H1 (cell line): Measurements from ENCODE around the gene RGS3.

ENCODE experiments used
- EP300 ChIP-seq, 2 experiments: IDR thresholded peaks; 1 replicate in 1 of 2; 2 replicates in 1 of 2; pipeline ENCODE4 v1.6.1; 2011 to 2012; ENCODE audit warnings: low read depth in 2 of 2, low read length in 2 of 2, mild to moderate bottlenecking in 2 of 2, borderline replicate concordance in 1 of 2, inconsistent platforms in 1 of 2, moderate library complexity in 1 of 2
- GABPA ChIP-seq: IDR thresholded peaks from 2 replicates; pipeline ENCODE4 v1.6.1; 2011; ENCODE audit warnings: mild to moderate bottlenecking, low read length, moderate library complexity, borderline replicate concordance; ENCODE audit not compliant: insufficient read depth
- POLR2A ChIP-seq, 2 experiments: IDR thresholded peaks; 1 replicate in 1 of 2; 2 replicates in 1 of 2; pipeline ENCODE4 v1.6.1; 2011; ENCODE audit warnings: low read depth in 2 of 2, low read length in 2 of 2, mild to moderate bottlenecking in 2 of 2; ENCODE audit errors: control extremely low read depth in 1 of 2
- POLR2AphosphoS5 ChIP-seq: IDR thresholded peaks from 2 replicates; pipeline ENCODE4 v1.6.1; 2011; ENCODE audit warnings: low read depth, low read length
- SP1 ChIP-seq: IDR thresholded peaks from 2 replicates; pipeline ENCODE4 v1.6.1; 2011; ENCODE audit warnings: low read depth, low read length
- SRF ChIP-seq: IDR thresholded peaks from 2 replicates; pipeline ENCODE4 v1.6.1; 2011; ENCODE audit warnings: mild to moderate bottlenecking, low read depth, low read length, moderate library complexity
- ZNF274 ChIP-seq: IDR thresholded peaks from 2 replicates; pipeline ENCODE4 v1.7.0; 2012; ENCODE audit warnings: low read length, borderline replicate concordance; ENCODE audit errors: extremely low read depth
- TF ChIP-seq, protein P1 (sequence below), 3 experiments: IDR thresholded peaks; 1 replicate in 2 of 3; 2 replicates in 1 of 3; pipeline versions ENCODE4 v1.5.1 to v1.6.1; 2011; ENCODE audit warnings: low read length in 3 of 3, mild to moderate bottlenecking in 3 of 3, inconsistent platforms in 2 of 3, low read depth in 1 of 3, moderate library complexity in 1 of 3; ENCODE audit not compliant: insufficient read depth in 1 of 3; ENCODE audit errors: control extremely low read depth in 1 of 3

DNA sequence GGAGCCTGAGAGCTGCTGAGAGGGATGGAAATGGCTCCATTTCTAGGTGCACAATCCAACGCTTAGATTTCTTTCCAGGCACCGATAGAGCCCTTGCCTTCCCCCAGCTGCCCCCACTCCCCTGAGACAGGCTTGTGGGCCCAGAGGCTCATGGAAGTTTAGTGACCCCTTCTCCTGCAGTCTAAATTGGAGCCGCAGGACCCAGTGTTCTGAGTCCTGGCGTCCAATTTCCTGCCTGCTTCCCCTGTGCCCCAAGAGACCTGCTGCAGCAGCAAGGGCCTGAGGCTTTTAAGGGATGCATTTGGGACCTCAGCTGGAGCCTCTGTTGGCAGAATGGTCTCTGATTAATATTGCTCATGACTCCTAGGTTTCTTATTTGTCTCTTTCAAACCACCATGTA, 61.7 kb downstream of the RGS3 start:
- TF ChIP-seq, protein P1, sequence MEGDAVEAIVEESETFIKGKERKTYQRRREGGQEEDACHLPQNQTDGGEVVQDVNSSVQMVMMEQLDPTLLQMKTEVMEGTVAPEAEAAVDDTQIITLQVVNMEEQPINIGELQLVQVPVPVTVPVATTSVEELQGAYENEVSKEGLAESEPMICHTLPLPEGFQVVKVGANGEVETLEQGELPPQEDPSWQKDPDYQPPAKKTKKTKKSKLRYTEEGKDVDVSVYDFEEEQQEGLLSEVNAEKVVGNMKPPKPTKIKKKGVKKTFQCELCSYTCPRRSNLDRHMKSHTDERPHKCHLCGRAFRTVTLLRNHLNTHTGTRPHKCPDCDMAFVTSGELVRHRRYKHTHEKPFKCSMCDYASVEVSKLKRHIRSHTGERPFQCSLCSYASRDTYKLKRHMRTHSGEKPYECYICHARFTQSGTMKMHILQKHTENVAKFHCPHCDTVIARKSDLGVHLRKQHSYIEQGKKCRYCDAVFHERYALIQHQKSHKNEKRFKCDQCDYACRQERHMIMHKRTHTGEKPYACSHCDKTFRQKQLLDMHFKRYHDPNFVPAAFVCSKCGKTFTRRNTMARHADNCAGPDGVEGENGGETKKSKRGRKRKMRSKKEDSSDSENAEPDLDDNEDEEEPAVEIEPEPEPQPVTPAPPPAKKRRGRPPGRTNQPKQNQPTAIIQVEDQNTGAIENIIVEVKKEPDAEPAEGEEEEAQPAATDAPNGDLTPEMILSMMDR (IDR thresholded peaks at IDR 0.05; ENCODE audit: control extremely low read depth in 1 of 3, insufficient read depth in 1 of 3, low read depth in 1 of 3, low read length in 3 of 3), result no peak
- TF ChIP-seq POLR2A (IDR thresholded peaks at IDR 0.05; ENCODE audit: control extremely low read depth in 1 of 2, low read depth in 2 of 2, low read length in 2 of 2) (no peak), EP300 (IDR thresholded peaks at IDR 0.05; ENCODE audit: borderline replicate concordance in 1 of 2, low read depth in 2 of 2, low read length in 2 of 2) (no peak), ZNF274 (no peak), POLR2AphosphoS5 (no peak), GABPA (no peak), SRF (no peak), SP1 (no peak)
